GM18526 (cell line): Measurements from ENCODE around the gene PPP2R2D.

ENCODE experiments used
- POLR2A ChIP-seq: IDR thresholded peaks from 3 replicates; pipeline ENCODE4 v1.6.1; 2011; ENCODE audit not compliant: insufficient read length; ENCODE audit errors: extremely low read depth

Gene PPP2R2D

DNA sequence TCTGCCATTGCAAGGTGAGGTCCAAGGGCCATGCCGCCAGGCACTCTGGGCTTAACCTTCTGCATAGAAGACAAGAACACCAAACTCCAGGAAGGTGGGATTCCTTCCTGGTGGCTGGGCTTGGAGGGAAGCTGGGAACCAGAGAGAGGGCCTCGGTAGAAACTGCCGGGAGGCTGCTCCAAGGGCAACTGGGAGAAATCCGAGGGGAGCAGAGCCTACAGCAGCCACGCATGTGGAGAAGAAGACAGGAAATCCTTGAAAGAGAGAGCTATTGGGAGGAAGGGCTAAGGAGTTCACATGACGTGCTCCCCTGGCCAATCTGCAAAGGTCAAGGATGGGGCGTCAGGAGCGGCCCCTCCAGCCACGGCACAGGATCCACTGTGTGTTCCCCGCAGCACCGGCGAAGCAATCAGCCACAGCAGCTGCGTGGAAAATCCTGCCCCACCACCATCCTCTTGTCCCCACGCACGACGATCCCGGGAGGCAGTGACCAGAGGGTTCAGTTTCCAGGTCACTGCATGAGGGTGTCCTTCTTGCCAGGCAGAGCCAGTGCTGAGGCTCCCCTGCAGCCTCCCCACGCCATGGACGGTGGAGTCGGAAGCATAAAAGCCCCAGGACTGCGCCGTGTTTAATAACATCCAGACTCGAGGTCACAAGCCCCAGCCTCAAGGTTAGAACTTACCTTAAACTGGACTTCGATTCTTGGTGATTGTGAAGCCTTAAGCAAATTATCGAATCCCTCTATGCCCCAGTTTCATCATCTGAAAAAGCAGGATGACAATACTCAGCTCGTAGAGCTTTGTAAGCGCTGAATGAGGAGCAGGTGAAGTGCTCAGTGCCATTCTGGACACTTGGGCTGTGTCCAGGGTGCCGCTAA, 8.6 kb upstream of the PPP2R2D start:
- no peak for TF ChIP-seq POLR2A

DNA sequence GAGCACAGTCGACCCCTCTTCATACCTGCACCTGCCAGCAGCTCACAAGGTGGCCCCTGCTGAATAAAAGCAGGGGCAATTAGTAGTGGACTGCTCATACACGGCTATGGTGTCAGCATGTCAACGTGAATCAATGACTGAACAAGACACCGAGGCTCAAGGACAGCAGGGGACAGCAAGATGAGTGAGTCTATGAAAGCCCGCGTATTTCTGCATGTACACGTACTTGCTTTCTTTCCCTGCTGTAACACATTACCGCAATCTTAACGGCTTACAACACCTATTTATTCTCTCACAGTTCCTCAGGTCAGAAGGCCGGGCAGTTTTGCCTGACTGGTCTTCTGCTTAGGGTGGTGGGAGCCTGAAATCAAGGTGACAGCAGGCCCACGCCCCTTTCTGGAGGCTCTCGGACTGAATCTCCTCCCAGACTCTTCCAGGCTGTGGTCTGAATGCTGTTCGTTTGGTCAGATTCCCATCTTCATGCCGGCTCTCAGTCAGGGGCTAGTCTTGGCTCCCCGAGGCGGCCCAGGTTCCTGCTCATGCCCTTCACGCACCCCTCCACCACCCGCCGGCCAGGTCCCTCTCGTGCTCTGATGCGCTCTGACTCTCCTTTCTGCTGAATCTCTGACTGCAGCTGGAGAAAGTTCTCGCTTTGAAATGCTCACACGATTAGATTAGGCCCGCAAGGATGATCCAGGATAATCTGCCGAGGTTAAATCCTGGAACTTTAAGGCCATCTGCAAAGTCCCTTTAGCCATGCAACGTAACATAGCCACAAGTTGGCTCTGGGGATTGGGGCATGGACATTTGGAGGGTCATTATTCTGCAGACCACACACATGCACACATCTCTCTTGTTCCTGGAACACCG, 7.8 kb upstream of the PPP2R2D start:
- TF ChIP-seq POLR2A, result no peak

DNA sequence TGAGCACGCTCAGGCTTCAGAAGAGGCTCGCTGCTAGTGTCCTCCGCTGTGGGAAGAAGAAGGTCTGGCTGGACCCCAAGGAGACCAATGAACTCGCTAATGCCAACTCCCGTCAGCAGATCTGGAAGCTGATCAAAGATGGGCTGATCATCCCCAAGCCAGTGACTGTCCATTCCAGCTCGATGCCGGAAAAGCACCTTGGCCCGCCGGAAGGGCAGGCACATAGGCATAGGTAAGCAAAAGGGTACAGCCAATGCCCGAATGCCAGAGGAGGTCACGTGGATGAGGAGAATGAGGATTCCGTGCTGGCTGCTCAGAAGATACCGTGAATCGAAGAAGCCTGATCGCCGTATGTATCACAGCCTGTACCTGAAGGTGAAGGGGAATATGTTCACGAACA, 5.7 kb upstream of the PPP2R2D start:
- no peak for TF ChIP-seq POLR2A

DNA sequence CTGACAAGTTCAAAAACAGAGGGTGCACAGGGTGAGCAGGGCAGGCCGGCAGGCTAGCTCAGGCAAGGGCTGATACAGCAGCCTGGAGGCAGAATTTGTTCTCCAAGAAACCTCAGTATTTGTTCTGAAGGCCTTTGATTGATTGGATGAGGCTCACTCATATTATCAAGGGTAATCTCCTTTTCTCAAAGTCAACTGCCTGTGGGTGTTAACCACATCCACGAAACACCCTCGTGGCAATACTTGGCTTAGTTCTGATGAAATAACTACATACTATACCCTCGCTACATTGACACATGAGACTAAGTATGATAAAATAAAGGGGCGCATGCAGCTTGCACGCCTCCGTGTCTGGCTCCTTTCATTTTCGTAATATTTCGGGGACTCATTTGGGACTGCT, 4.4 kb upstream of the PPP2R2D start:
- TF ChIP-seq POLR2A, result no peak

DNA sequence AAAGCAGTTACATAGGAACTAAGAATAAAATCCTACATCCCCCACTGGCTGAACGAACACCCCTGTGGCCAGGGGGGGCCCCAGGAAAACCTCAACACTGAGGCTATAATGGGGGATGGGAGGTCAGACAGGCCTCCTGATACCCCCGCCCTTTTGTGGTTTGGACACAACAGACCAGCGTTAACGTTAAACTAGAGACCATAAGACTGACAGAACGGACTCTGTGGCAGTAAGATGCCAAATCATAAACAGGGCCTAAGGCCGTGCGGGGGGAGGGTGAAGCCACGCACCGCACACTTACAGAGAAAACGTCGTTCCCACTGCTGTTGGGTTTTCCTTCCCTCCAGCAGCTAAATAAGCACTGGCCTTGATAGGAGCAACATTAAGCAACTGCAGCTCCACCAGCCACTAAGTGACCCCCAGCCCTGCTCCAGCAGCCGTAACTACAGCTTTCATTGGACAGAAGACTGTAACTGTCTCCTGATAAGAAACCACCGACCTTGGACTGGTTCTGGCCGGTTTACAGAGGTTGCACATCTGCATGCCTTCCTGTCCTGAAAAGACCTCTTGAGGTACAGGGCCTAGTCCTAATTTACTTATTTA, 3.4 kb upstream of the PPP2R2D start:
- TF ChIP-seq POLR2A, result no peak

DNA sequence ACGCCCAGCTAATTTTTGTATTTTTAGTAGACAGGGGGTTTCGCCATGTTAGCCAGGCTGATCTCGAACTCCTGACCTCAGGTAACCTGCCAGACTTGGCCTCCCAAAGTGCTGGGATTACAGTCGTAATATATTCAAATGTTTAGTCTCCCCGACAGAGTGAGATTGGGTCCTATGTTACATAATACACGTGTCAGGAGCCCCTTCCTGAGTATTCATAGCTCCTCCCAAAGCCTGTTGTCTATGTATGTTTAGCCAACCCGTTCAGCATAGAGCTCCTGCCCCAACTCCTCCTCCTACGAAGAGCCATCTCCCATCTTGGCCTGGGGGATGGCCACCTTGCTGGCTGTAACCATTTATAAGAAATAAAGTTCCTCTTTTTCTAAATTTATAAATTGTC, 2.7 kb upstream of the PPP2R2D start:
- TF ChIP-seq POLR2A, result no peak

DNA sequence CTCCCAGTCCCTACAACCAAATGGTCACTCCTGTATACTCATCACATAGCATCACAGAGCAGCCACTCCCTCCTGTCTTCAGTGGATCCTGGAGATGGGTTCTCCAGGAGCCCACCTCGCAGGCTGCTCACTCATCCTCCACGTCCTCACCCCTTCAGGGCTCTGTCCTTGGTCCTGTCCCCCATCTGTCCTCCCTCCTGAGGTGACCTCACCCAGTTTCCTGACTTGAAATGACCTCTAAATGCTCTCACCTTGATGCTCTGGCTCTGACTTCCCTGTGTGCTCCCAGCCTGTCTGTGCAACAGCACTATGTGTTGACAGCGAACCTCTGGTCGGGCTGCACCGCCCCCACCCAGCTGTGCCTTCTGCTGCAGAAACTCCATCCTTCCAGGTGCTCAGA, 2.1 kb upstream of the PPP2R2D start:
- TF ChIP-seq POLR2A, result no peak

DNA sequence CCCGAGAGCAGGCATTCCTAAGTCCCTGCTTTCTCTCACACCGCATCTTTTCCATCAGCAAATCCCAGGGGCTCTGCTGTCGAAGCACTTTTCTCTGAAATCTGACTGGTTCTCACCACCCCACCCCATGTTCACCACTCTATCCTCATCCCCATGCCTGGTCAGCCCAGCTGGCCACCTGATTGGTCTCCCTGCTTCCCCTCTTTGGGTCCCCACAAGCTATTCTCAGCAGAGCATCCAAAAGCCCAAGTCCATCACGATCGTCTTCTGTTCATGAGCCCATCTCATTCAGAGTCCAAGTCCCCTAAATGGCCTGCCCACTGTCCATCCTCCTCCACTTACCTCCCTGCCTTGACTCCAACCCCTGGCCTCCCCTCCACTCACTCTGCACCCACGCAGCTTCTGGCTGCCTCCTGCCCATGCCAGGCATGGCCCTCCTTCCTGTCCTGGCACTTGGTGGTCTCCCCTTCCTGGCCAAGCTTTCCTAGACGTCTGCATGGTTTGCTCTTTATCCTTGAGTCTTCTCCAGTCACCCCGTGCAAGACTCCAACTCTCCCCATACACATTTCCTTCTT, 1.6 kb upstream of the PPP2R2D start:
- TF ChIP-seq POLR2A, result no peak

DNA sequence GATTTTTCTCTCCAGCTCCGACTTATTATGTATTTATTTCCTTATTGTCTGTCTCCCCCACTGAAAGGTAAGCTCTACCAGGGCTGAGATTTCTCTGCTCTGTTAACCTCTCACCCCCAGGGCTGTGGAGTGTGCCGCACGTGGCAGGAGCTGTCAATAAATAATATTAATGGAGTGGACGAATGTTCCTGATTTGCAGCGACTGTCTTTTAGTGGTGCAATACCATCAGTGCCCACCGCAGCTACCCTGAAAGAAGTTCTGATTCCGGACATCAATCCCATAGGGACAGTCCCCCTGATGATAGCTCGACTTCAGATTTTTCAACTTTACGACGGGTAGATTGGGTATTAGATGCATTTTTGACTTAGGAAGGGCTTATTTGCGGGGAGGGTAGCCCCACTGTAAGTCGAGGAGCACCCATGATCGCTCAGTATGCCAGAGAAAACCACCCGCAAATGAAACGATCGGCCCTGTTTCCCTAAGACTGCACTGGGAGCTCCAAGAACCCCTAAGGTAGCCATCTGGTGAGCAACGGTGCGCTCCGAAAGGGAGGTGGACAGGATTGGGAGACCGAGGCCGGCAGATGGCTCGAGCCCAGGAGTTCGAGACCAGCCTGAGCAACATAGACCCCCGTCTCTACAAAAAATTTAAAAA, 986 bp upstream of the PPP2R2D start:
- TF ChIP-seq POLR2A, result no peak

DNA sequence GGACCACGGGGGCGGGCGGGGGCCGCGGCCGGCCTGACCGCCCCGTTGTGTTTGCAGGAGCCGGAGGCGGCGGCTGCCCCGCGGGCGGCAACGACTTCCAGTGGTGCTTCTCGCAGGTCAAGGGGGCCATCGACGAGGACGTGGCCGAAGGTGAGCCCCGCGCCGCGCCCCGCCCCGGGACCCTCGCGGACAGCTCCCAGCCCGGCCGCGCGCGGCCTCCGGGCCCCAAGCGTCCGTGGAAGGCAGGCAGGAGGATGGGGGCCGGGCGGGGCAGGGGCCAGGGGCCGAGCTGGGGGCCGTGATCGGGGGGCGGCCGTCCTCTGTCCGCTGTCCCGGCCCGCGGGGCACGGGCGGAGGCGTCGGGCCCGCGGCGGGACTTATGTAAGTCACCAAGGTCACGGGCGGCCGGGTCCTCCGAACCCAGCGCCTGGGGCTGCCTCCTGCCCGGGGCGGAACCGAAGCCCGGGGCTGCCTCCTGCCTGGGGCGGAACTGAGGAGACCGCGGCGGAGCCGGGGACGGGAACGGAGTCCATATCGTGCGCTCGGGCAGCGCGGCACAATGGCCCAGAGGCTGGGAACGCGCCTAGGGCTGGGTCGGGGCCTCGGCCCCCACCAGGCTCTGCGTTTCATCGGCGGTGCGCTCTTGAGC, 497 bp downstream of the PPP2R2D start:
- no peak for TF ChIP-seq POLR2A

DNA sequence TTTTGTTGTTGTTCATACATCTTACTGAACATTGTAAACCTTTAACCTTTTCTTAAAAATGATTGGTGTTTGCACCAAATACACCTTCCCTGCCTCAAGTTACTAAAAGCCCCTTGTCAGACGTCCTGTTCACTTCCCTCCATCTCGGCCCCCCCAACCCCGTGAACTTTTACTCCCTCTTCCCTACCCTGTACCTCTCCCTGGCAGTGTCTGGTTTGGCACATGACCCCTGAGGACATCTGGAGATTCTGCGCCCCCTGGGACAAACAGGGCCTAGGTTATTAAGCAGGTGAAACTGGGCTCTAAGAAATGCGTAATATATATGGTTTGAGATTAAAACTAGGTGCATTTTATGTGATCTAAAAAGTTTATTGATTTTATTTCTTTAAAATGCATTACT, 1.4 kb downstream of the PPP2R2D start:
- no peak for TF ChIP-seq POLR2A

DNA sequence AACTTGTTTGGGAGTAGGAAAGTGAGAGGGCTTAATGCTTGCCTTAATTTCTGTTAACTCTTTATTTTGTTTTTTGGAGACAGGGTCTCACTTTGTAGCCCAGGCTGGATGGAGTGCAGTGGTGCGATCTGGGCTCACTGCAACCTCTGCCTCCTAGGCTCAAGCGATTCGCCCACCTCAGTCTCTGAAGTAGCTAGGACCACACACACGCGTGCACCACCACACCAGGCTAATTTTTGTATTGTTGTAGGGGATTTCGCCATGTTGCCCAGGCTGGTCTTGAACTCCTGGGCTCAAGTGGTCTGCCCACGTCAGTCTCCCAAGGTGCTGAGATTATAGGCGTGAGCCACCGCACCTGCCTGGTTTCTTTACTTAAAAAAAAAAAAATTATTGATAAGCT, 1.9 kb downstream of the PPP2R2D start:
- no peak for TF ChIP-seq POLR2A

DNA sequence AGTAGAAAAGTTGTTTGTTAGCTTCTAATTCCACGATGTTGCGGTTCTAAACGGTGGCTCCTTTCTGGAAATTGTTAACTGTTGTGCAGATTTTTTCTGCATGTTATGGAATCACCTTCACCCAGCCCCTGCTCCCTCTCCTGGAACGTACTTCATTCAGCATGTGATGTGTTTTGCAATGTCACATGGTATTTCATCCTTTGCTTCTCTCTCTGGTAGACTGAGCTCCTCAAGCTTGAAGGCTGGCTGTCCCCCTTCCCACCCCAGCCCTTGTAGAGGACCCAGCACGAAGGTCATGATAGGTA, 4.4 kb downstream of the PPP2R2D start:
- no peak for TF ChIP-seq POLR2A

DNA sequence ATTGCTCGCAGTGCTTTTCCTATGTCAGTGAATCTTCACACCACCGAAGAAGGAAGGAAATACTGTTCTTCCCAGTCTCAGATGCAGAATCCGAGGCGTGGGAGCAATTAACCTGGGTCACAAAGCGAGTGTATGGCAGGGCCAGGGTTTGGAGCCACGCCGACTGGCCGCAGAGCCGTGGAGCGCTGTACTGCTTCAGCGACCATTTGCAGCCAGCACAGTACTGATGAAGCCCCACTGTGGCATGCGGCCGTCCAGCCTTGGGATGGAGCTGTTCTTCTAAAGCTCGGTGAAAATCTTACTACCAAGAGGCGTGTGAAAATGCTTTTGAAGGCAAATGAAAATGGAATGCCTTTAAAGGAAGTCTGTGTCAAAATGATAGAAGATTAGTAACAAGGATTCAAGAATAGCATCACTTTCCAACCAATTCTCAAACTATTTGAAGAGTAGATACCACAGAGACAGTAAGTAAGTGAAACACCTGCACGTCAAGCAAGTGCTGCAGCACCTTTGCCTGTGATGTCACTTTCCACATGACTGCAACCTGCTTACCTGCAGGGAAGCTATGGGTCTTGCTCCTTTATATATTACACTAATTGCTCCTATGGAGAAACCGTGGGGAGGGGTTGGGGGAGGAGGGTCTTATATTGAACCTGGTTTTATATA, 4.9 kb downstream of the PPP2R2D start:
- no peak for TF ChIP-seq POLR2A
